ENCODE data around the gene CCDC28B. TPM values are rescaled to one million over a fixed set of nuclear protein-coding genes. Genes with fewer than 3 reads are reported as not detected.
A peak's percentile ranks its signal among the peaks of the same experiment; 100 is the strongest.

The CCDC28B gene
- total RNA-seq, 2 experiments from 2014 or later: 13.4 to 14.8 TPM

- peaks cover 37% of the 10 kb centered on the region for H3K36me3 Mint-ChIP-seq
- no peak for DNase-seq
- ChIA-PET POLR2A (interaction anchor here (0.6 to 1.4 kb wide), 3 partner anchors 8 to 31 kb away, joined by 3 to 4 read pairs (median 3); no protein-coding TSS in a partner anchor), CTCF (interaction anchor here (0.6 to 1.5 kb wide), 5 partner anchors 12 to 190 kb away, joined by 3 to 6 read pairs (median 4); no protein-coding TSS in a partner anchor)
- no peaks in the 10 kb centered on the region for H3K27me3 Mint-ChIP-seq
- H3K9me3 Mint-ChIP-seq: no peaks in the 10 kb centered on the region
- no peak overlapping the region for H3K27ac Mint-ChIP-seq
- peaks cover 12% of the 10 kb centered on the region for H3K4me1 Mint-ChIP-seq (ENCODE audit: low read depth)
- intact Hi-C loops (cut with micrococcal nuclease): no loop called here
- no peak overlapping the region for H3K4me3 Mint-ChIP-seq
These were observed 28.4 kb downstream of the CCDC28B start for GRCh38 chr1:32228771-32229170.

DNA sequence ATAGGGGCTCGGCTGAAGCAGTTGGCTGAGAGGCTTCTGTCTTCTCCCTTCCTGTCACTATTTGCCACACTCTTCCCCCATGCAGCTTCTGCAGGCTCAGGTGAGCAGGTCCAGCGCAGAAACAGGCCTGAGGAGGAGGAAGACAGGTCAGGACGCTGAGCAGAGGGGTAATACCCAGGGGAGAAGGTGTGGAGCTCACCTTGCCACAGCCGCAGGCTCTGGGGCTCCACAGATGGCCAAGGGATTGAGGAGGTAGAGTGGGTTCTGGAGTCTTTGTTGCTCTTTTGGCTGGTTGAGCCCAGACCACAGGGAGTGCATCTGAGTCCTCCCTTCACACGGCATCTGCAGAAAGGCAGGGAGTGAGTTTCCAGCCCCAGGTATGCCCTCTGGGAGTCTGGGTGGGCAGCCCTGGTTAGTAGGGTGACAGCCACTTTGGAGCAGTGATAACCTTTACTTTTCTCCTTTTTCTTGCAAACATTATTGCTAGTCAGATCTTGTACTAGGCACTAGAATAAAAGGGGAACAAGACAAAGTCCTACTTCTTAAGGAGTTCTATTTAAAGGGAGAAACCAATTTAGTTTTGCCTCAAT lies 31.5 kb downstream of the CCDC28B start:
- H3K4me1 Mint-ChIP-seq (ENCODE audit: low read depth): no peaks in the 10 kb centered on the region
- no peaks in the 10 kb centered on the region for H3K27me3 Mint-ChIP-seq
- DNase-seq: no peak
- intact Hi-C loops (cut with micrococcal nuclease): no loop called here
- no peaks in the 10 kb centered on the region for H3K9me3 Mint-ChIP-seq
- no peak overlapping the region for H3K4me3 Mint-ChIP-seq
- no peak overlapping the region for H3K27ac Mint-ChIP-seq
- ChIA-PET POLR2A (interaction anchor here (1.2 kb wide), 1 partner anchor 9 kb away, joined by 3 read pairs; no protein-coding TSS in a partner anchor), CTCF (interaction anchor here (1.9 kb wide), 1 partner anchor 16 kb away, joined by 7 read pairs; no protein-coding TSS in a partner anchor)
- peaks cover 24% of the 10 kb centered on the region for H3K36me3 Mint-ChIP-seq

GRCh38 chr1:32232558-32233304 lies 32.3 kb downstream of the CCDC28B start:
- DNase-seq: no peak
- ChIA-PET POLR2A (no interaction called here), CTCF (interaction anchor here (1.9 kb wide), 1 partner anchor 15 kb away, joined by 7 read pairs; no protein-coding TSS in a partner anchor)
- no peak overlapping the region for H3K4me3 Mint-ChIP-seq
- H3K27ac Mint-ChIP-seq: no peak overlapping the region
- H3K9me3 Mint-ChIP-seq: no peaks in the 10 kb centered on the region
- intact Hi-C loops (cut with micrococcal nuclease): no loop called here
- H3K36me3 Mint-ChIP-seq: peaks cover 18% of the 10 kb centered on the region
- no peaks in the 10 kb centered on the region for H3K4me1 Mint-ChIP-seq (ENCODE audit: low read depth)
- no peaks in the 10 kb centered on the region for H3K27me3 Mint-ChIP-seq

DNA sequence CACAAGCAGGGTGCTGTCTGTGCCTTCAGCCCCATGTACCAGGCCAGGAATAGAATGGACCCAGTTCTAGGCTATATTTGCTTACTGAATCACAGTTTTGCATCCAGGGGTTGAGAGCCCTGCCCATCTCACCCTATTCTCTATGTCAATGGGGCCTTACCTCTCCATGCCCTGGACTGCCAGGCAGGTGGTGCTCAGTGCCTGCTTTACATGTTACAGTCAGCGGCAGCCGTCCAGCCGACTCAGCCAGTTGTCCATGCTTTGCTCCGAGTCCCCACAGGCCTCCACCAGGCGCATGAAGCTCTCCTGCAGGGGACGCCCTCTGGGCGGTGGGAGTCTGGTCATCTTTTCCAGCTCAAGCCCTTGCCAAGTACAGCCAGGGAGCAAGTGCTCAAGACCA lies 34.4 kb downstream of the CCDC28B start:
- intact Hi-C loops (cut with micrococcal nuclease): no loop called here
- ChIA-PET CTCF (interaction anchor here (1.4 kb wide), 1 partner anchor 19 kb away, joined by 7 read pairs; no protein-coding TSS in a partner anchor), POLR2A (no interaction called here)
- Mint-ChIP-seq H3K4me3 (no peak overlapping the region), H3K4me1 (ENCODE audit: low read depth) (no peaks in the 10 kb centered on the region), H3K27ac (no peak overlapping the region), H3K27me3 (no peaks in the 10 kb centered on the region), H3K9me3 (no peaks in the 10 kb centered on the region), H3K36me3 (peaks cover 2% of the 10 kb centered on the region)
- DNase-seq: no peak

DNA sequence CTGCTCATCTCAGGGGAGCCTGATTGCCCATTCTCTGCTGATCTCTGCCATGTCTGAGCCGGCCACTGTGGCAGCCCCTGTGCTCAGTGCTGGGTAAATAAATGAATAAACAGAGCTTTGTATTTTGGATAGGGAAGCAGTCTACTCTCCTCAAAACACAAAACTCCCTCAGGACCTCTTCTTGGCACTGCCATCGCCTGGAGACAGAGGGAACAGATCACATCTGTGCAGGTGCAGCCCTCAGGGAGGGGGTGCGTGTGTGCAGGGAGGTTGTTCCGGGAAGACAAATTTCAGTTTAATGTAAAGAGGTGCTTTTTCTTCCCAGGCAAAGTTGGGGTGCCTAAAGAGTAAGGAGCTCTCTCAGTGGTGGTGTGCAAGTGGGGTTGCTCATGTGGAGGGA lies 38.9 kb downstream of the CCDC28B start:
- intact Hi-C loops (cut with micrococcal nuclease): no loop called here
- Mint-ChIP-seq H3K9me3 (no peaks in the 10 kb centered on the region), H3K4me3 (peak overlapping the region; percentile 21), H3K36me3 (no peaks in the 10 kb centered on the region), H3K27ac (no peak overlapping the region), H3K27me3 (no peaks in the 10 kb centered on the region), H3K4me1 (ENCODE audit: low read depth) (peaks cover 19% of the 10 kb centered on the region)
- POLR2A ChIA-PET: interaction anchor here (1.0 to 2.7 kb wide), 2 partner anchors 10 to 11 kb away, joined by 4 to 37 read pairs; partner anchors contain the start of gene LCK
- CTCF ChIA-PET: interaction anchor here (1.4 to 6.2 kb wide), 3 partner anchors 10 to 24 kb away, joined by 5 to 50 read pairs (median 7); partner anchors contain the start of genes FAM167B and LCK
- DNase-seq: no peak

DNA sequence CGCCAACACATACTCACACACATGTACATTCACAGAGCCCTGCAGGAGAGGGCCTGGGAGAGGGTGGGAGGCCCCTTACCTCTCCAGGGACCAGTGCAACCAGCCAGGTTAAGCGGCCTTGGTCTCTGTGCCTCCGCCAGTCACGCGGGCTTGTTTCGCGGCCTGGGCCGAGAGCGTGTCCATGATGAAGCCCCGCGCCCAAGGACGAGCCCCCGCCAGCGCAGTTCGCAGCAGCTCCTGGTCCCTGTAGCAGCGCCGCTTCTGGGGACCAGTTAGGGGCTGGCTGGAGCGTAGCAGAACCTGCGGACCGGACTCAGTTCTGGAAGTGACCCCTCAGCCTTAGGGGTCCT lies 39.4 kb downstream of the CCDC28B start:
- CTCF ChIA-PET: interaction anchor here (1.0 to 6.2 kb wide), 8 partner anchors 9 to 40 kb away, joined by 3 to 50 read pairs (median 6); partner anchors contain the start of genes CCDC28B, FAM167B and LCK
- no peak for DNase-seq
- Mint-ChIP-seq H3K27me3 (no peaks in the 10 kb centered on the region), H3K4me3 (peak overlapping the region; percentile 78), H3K9me3 (no peaks in the 10 kb centered on the region), H3K4me1 (ENCODE audit: low read depth) (peaks cover 19% of the 10 kb centered on the region), H3K27ac (no peak overlapping the region), H3K36me3 (no peaks in the 10 kb centered on the region)
- intact Hi-C loops (cut with micrococcal nuclease): loop anchor here (1.0 kb wide), 1 partner anchor 9 kb away; no protein-coding TSS in a partner anchor
- POLR2A ChIA-PET: interaction anchor here (1.0 to 2.7 kb wide), 4 partner anchors 10 to 96 kb away, joined by 3 to 37 read pairs (median 4); partner anchors contain the start of genes LCK and MARCKSL1

GRCh38 chr1:32240140-32240951 lies 40.0 kb downstream of the CCDC28B start:
- intact Hi-C loops (cut with micrococcal nuclease): loop anchor here (1.0 kb wide), 1 partner anchor 8 kb away; no protein-coding TSS in a partner anchor
- peaks cover 19% of the 10 kb centered on the region for H3K4me1 Mint-ChIP-seq (ENCODE audit: low read depth)
- POLR2A ChIA-PET: interaction anchor here (1.0 to 2.7 kb wide), 7 partner anchors 9 to 95 kb away, joined by 3 to 37 read pairs (median 4); partner anchors contain the start of genes LCK and MARCKSL1
- no peaks in the 10 kb centered on the region for H3K36me3 Mint-ChIP-seq
- peak; percentile 71 for DNase-seq
- H3K9me3 Mint-ChIP-seq: no peaks in the 10 kb centered on the region
- no peak overlapping the region for H3K27ac Mint-ChIP-seq
- peak overlapping the region; percentile 78 for H3K4me3 Mint-ChIP-seq
- H3K27me3 Mint-ChIP-seq: no peaks in the 10 kb centered on the region
- CTCF ChIA-PET: interaction anchor here (1.0 to 6.2 kb wide), 14 partner anchors 9 to 160 kb away, joined by 3 to 50 read pairs (median 5); partner anchors contain the start of genes CCDC28B, FAM167B, HDAC1 and IQCC

- peak; percentile 58 for DNase-seq
- intact Hi-C loops (cut with micrococcal nuclease): no loop called here
- Mint-ChIP-seq H3K27me3 (no peaks in the 10 kb centered on the region), H3K4me1 (ENCODE audit: low read depth) (peaks cover 19% of the 10 kb centered on the region), H3K27ac (no peak overlapping the region), H3K4me3 (peak overlapping the region; percentile 78), H3K36me3 (no peaks in the 10 kb centered on the region), H3K9me3 (no peaks in the 10 kb centered on the region)
- CTCF ChIA-PET: interaction anchor here (1.0 to 6.2 kb wide), 13 partner anchors 8 to 159 kb away, joined by 3 to 50 read pairs (median 5); partner anchors contain the start of genes CCDC28B, FAM167B, HDAC1 and IQCC
- POLR2A ChIA-PET: interaction anchor here (0.6 to 2.7 kb wide), 7 partner anchors 9 to 94 kb away, joined by 3 to 37 read pairs (median 4); partner anchors contain the start of genes LCK and MARCKSL1
These were observed 40.8 kb downstream of the CCDC28B start for GRCh38 chr1:32241001-32241763.

DNA sequence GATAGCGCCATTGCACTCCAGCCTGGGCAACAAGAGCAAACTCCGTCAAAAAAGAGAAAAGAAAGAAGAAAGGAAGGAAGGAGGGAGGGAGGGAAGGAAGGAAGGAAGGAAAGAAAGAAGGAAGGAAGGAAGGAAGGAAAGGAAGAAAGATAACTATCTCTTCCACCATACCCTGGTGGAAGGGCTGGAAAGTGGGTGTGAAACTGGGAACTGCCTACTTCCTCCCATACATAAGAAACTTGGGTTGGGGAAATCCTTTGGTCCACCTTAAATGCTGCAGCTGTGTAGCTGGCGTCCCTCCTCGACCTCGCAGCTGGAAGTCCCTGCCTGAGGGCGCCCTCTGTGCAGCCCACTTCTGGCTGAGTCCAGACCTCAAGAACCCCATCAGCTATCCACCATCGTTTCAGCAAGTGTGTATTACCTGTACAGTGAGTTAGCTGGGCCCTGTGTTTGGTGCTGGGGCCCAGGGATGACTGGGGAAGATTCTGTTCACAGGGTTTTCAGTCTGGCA lies 42.0 kb downstream of the CCDC28B start:
- DNase-seq: no peak
- ChIA-PET CTCF (interaction anchor here (0.7 to 4.7 kb wide), 2 partner anchors 26 to 202 kb away, joined by 3 to 27 read pairs; no protein-coding TSS in a partner anchor), POLR2A (interaction anchor here (0.7 kb wide), 1 partner anchor 24 kb away, joined by 5 read pairs; no protein-coding TSS in a partner anchor)
- no peaks in the 10 kb centered on the region for H3K9me3 Mint-ChIP-seq
- H3K27ac Mint-ChIP-seq: no peak overlapping the region
- H3K4me3 Mint-ChIP-seq: no peak overlapping the region
- no peaks in the 10 kb centered on the region for H3K36me3 Mint-ChIP-seq
- intact Hi-C loops (cut with micrococcal nuclease): no loop called here
- H3K27me3 Mint-ChIP-seq: no peaks in the 10 kb centered on the region
- peaks cover 28% of the 10 kb centered on the region for H3K4me1 Mint-ChIP-seq (ENCODE audit: low read depth)

DNA sequence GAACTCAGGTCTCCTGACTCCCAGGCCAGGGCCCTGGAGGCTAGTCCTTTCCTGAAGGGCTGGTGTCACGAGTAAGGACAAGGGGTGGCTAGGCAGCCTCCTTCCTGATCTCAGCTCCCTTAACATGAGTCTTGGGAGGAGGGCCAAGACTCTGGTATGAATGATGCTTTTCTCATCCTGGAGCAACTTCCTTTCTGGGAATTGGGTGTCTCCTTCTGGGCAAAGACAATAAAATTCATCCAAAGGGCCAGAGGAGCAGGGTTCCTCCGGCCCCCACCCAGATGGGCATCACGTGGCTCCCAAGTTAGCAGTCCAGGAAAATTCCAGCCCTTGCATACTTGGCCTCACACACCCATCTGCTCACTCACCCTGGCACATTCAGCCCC lies 46.5 kb downstream of the CCDC28B start, which contains the start of gene FAM167B:
FAM167B (plus strand) TSS at position 335 of the 386 bp plus-strand sequence. CDS start 200 bp downstream, outside the sequence.
- H3K27me3 Mint-ChIP-seq: no peaks in the 10 kb centered on the region
- CTCF ChIA-PET: interaction anchor here (0.6 to 5.8 kb wide), 9 partner anchors 8 to 273 kb away, joined by 3 to 65 read pairs (median 11); partner anchors contain the start of genes EIF3I, IQCC and TMEM234

More for the DNA sequence above, 46.5 kb downstream of the CCDC28B start, which contains the start of gene FAM167B:
- H3K9me3 Mint-ChIP-seq: no peaks in the 10 kb centered on the region
- H3K4me3 Mint-ChIP-seq: peak within 1 kb of the TSS; percentile 60
- intact Hi-C loops (cut with micrococcal nuclease): no loop called here
- peaks cover 7% of the 10 kb centered on the region for H3K36me3 Mint-ChIP-seq
- no peak for DNase-seq
- POLR2A ChIA-PET: no interaction called here
- peaks cover 50% of the 10 kb centered on the region for H3K4me1 Mint-ChIP-seq (ENCODE audit: low read depth)
- peak within 1 kb of the TSS; percentile 97 for H3K27ac Mint-ChIP-seq
